HK-2 (cell line): ENCODE results near the gene HDAC10.

Experiments
- DNase-seq: peaks from one replicate; pipeline ENCODE4 v3.0.0-alpha.2; 2018; ENCODE audit not compliant: unreplicated experiment

HDAC10 gene

DNA sequence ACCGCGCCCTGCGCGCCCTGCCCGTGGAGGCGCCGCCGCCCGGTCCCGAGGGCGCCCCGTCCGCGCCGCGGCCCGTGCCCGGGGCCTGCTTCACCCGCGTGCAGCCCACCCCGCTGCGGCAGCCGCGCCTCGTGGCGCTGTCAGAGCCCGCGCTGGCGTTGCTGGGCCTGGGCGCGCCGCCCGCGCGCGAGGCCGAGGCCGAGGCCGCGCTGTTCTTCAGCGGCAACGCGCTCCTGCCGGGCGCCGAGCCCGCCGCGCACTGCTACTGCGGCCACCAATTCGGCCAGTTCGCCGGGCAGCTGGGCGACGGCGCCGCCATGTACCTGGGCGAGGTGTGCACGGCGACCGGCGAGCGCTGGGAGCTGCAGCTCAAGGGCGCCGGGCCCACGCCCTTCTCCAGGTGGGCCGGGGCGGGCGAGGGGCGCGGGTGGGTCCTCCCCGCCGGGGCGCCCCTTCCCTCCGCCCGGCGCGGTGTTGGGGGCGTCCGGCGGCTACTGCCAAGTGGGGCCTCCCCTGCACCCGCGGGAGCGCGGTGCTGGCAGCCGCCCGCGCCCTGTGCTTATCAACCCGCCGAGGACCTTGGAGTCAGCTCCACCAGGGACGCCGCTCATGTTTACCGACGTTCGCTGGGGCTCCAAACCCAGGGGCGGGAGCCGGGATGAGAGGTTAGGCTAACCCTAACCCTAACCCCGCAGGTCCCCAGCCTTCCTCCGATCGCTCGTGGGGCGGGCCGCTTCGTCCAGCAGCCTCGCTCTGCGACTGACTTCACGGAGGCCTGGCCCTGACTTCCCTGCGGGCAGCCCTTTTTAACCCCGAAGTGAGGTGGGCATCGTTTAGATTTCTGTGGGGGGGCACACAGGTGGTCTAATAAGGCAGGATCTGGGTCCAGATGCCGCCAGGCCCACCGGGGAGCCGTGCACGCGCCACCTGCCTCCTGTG, 49.6 kb downstream of the HDAC10 start:
- peak; percentile 22 for DNase-seq

DNA sequence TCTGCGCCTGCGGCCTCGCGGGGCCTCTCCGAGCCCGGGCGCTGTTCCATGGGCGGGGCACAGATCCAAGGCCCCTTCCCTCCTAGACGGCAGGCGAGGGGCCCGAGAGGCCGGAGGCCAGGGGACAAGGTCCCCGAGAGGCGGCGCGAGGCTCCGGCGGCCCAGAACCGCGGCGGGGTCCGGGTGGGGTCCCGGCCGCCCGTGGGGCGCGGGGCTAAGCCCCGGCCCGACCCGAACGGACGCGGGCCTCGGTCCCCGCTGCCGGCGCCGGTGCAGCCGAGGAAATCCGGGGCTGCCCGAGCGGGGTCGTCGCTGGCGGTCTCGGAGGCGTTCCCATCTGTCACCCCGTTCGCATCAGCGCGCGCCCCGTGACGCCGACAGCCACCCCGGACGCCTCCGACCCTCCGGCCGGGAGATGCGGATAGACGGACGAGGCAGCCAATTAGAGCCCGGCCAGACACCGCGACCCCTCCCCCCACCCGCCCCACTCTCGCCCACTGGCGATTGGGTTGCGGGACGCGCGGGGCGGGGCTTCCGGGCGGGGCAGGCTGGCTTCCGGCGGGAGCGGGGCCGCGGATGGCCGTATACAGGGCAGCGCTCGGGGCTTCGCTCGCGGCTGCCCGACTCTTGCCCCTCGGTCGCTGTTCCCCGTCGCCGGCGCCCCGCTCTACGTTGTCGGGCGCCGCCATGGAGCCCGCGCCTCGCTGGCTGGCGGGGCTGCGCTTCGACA, 50.4 kb downstream of the HDAC10 start, which contains the start of gene SELENOO:
TSS of gene SELENOO (plus strand) at position 551 of the 730 bp plus-strand sequence. CDS start at position 577, 26 bp downstream.
- peak; percentile 91 for DNase-seq

DNA sequence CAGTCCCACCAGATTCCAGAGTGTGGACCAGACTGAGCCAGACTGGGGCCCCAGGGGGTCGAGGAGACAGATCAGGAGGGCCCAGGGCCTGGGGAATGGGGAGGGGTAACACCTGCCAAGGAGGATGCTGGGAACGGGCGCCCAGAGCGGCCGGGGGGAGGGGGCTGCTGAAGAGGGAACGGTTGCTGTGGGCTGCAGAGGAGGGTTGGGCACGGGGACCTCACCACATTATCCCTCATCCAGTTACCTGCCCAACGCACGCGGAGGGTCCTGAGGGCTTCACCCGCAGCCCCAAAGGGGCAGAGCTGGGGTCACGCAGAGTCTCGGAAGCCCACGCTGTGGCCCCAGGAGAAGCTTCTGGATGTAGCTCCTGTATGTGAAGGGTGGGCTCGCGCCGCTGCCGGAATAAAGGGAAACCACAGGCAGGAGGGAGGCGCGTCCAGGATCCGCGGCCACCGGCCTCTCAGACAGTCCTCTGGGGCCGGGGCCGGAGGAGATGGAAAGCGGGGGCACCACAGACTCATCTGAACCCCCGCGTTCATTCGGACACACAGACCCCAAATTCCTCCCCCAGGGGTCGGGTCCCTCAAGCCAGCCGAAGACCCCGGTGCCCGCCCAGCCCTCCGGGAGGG, 51.1 kb downstream of the HDAC10 start:
- peak; percentile 31 for DNase-seq

- no peak for DNase-seq
These were observed 51.8 kb downstream of the HDAC10 start for GRCh38 chr22:50199251-50199721.

GRCh38 chr22:50198624-50199017, 52.4 kb downstream of the HDAC10 start:
- no peak for DNase-seq

- DNase-seq: no peak
These were observed 53.0 kb downstream of the HDAC10 start for GRCh38 chr22:50197856-50198623.

GRCh38 chr22:50197000-50197800, 53.9 kb downstream of the HDAC10 start:
- DNase-seq: no peak

DNA sequence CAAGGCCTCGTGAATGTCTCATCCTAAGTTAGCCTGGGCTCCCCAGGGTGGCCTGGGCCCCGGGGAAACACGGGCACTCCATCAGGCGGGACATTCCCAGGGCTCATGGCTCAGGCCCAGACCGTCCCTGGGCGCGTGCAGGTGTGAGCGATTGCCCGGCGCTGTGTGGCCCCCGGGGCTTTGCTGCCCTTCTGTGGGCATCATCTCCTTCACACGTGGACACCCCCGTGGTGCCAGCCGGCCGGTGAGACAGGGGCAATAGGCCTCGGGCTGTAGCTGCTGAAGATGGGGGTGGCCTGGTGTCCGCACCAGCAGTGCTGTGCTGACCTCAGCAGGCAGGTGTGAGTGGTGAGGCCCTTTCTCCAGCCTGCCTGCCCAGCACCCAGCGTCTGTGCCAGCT, 54.8 kb downstream of the HDAC10 start:
- no peak for DNase-seq
